Activated T-cell treated with anti-CD3 and anti-CD28 coated beads, Interleukin-2, amount 50 U/mL, for 4 hours (primary cell): ENCODE results near the gene ADARB1. TPM values are rescaled to one million over a fixed set of nuclear protein-coding genes. Genes with fewer than 3 reads are reported as not detected.

Experiments
- ATAC-seq, 2 donors: fragments of 200-7000 bp; cut with Tn5 transposase; one replicate each; pipeline ENCODE4 v1.10.0; 2021
- DNase-seq: peaks from one replicate; pipeline ENCODE4 v3.0.0-alpha.2; 2020
- H3K27me3 Mint-ChIP-seq: one replicate; pipeline ENCODE4 v1.8.0; 2021; ENCODE audit warnings: low read depth, mixed read lengths
- H3K36me3 Mint-ChIP-seq: one replicate; pipeline ENCODE4 v1.8.0; 2022; ENCODE audit warnings: mixed read lengths; ENCODE audit not compliant: insufficient read depth
- H3K4me1 Mint-ChIP-seq: one replicate; pipeline ENCODE4 v1.8.0; 2021; ENCODE audit warnings: low read depth, mixed read lengths
- H3K4me3 Mint-ChIP-seq: one replicate; pipeline ENCODE4 v1.8.0; 2021; ENCODE audit warnings: mild to moderate bottlenecking, moderate library complexity, mixed read lengths
- H3K9me3 Mint-ChIP-seq: one replicate; pipeline ENCODE4 v1.8.0; 2021; ENCODE audit warnings: mixed read lengths
- total RNA-seq, 3 donors: library from RNA; stranded (reverse); gene quantifications; one replicate each; pipeline ENCODE4 v1.2.1, GENCODE V29; 2021

Gene ADARB1
- total RNA-seq, 3 donors from 2014 or later = 28.1 to 32.9 (median 30.9) TPM

GRCh38 chr21:45200031-45200430 lies 125.7 kb downstream of the ADARB1 start:
- no peak overlapping the region for H3K4me3 Mint-ChIP-seq
- DNase-seq (no peak), ATAC-seq (no peak)
- H3K36me3 Mint-ChIP-seq = peaks cover 25% of the 10 kb centered on the region
- no peaks in the 10 kb centered on the region for H3K27me3 Mint-ChIP-seq
- peaks cover 6% of the 10 kb centered on the region for H3K4me1 Mint-ChIP-seq
- H3K9me3 Mint-ChIP-seq = no peaks in the 10 kb centered on the region

- H3K36me3 Mint-ChIP-seq = peaks cover 19% of the 10 kb centered on the region
- no peaks in the 10 kb centered on the region for H3K27me3 Mint-ChIP-seq
- no peak overlapping the region for H3K4me3 Mint-ChIP-seq
- H3K9me3 Mint-ChIP-seq = no peaks in the 10 kb centered on the region
- ATAC-seq (no peak), DNase-seq (no peak)
- H3K4me1 Mint-ChIP-seq = peaks cover 6% of the 10 kb centered on the region
These were observed 126.4 kb downstream of the ADARB1 start for GRCh38 chr21:45200581-45201296.

- H3K4me3 Mint-ChIP-seq = no peak overlapping the region
- no peaks in the 10 kb centered on the region for H3K27me3 Mint-ChIP-seq
- DNase-seq (no peak), ATAC-seq (no peak)
- H3K9me3 Mint-ChIP-seq = no peaks in the 10 kb centered on the region
- peaks cover 14% of the 10 kb centered on the region for H3K36me3 Mint-ChIP-seq
- H3K4me1 Mint-ChIP-seq = peaks cover 7% of the 10 kb centered on the region
These were observed 128.0 kb downstream of the ADARB1 start for GRCh38 chr21:45202344-45202743.

- H3K36me3 Mint-ChIP-seq = peaks cover 10% of the 10 kb centered on the region
- no peak for ATAC-seq
- H3K27me3 Mint-ChIP-seq = no peaks in the 10 kb centered on the region
- DNase-seq = no peak
- H3K9me3 Mint-ChIP-seq = no peaks in the 10 kb centered on the region
- no peak overlapping the region for H3K4me3 Mint-ChIP-seq
- peaks cover 8% of the 10 kb centered on the region for H3K4me1 Mint-ChIP-seq
These were observed 128.5 kb downstream of the ADARB1 start for GRCh38 chr21:45202889-45203288.

- no peaks in the 10 kb centered on the region for H3K27me3 Mint-ChIP-seq
- peaks cover 15% of the 10 kb centered on the region for H3K36me3 Mint-ChIP-seq
- ATAC-seq = no peak
- H3K4me3 Mint-ChIP-seq = no peak overlapping the region
- H3K9me3 Mint-ChIP-seq = no peaks in the 10 kb centered on the region
- peaks cover 18% of the 10 kb centered on the region for H3K4me1 Mint-ChIP-seq
- DNase-seq = no peak
These were observed 129.6 kb downstream of the ADARB1 start for GRCh38 chr21:45203983-45204382.

GRCh38 chr21:45204395-45204794 lies 130.0 kb downstream of the ADARB1 start:
- DNase-seq (no peak), ATAC-seq (no peak)
- peaks cover 20% of the 10 kb centered on the region for H3K4me1 Mint-ChIP-seq
- H3K27me3 Mint-ChIP-seq = no peaks in the 10 kb centered on the region
- H3K9me3 Mint-ChIP-seq = no peaks in the 10 kb centered on the region
- peaks cover 12% of the 10 kb centered on the region for H3K36me3 Mint-ChIP-seq
- H3K4me3 Mint-ChIP-seq = no peak overlapping the region

GRCh38 chr21:45207839-45208626 lies 133.7 kb downstream of the ADARB1 start:
- DNase-seq = no peak
- Mint-ChIP-seq H3K4me1 (peaks cover 17% of the 10 kb centered on the region), H3K36me3 (peaks cover 31% of the 10 kb centered on the region), H3K9me3 (no peaks in the 10 kb centered on the region), H3K4me3 (no peak overlapping the region), H3K27me3 (no peaks in the 10 kb centered on the region)
- no peak for ATAC-seq

GRCh38 chr21:45208627-45208951 lies 134.2 kb downstream of the ADARB1 start:
- DNase-seq = no peak
- ATAC-seq = peak; percentile 65 to 79
- Mint-ChIP-seq H3K27me3 (no peaks in the 10 kb centered on the region), H3K9me3 (no peaks in the 10 kb centered on the region), H3K36me3 (peaks cover 33% of the 10 kb centered on the region), H3K4me3 (no peak overlapping the region), H3K4me1 (peaks cover 17% of the 10 kb centered on the region)

- Mint-ChIP-seq H3K27me3 (no peaks in the 10 kb centered on the region), H3K4me1 (peaks cover 17% of the 10 kb centered on the region), H3K4me3 (no peak overlapping the region), H3K36me3 (peaks cover 38% of the 10 kb centered on the region), H3K9me3 (no peaks in the 10 kb centered on the region)
- ATAC-seq (no peak), DNase-seq (no peak)
These were observed 134.7 kb downstream of the ADARB1 start for GRCh38 chr21:45209046-45209445.

GRCh38 chr21:45209685-45210284 lies 135.4 kb downstream of the ADARB1 start:
- DNase-seq (no peak), ATAC-seq (no peak)
- peaks cover 17% of the 10 kb centered on the region for H3K4me1 Mint-ChIP-seq
- no peak overlapping the region for H3K4me3 Mint-ChIP-seq
- H3K27me3 Mint-ChIP-seq = no peaks in the 10 kb centered on the region
- peaks cover 36% of the 10 kb centered on the region for H3K36me3 Mint-ChIP-seq
- no peaks in the 10 kb centered on the region for H3K9me3 Mint-ChIP-seq

GRCh38 chr21:45210461-45210983 lies 136.1 kb downstream of the ADARB1 start:
- ATAC-seq = no peak

GRCh38 chr21:45211661-45212060 lies 137.3 kb downstream of the ADARB1 start:
- Mint-ChIP-seq H3K4me1 (peaks cover 17% of the 10 kb centered on the region), H3K36me3 (peaks cover 45% of the 10 kb centered on the region)

More at GRCh38 chr21:45210461-45210983, 136.1 kb downstream of the ADARB1 start:
- no peak for DNase-seq
- Mint-ChIP-seq H3K27me3 (no peaks in the 10 kb centered on the region), H3K4me3 (no peak overlapping the region), H3K9me3 (no peaks in the 10 kb centered on the region), H3K4me1 (peaks cover 17% of the 10 kb centered on the region), H3K36me3 (peaks cover 39% of the 10 kb centered on the region)

GRCh38 chr21:45213392-45213791 lies 139.0 kb downstream of the ADARB1 start:
- Mint-ChIP-seq H3K4me1 (peaks cover 10% of the 10 kb centered on the region), H3K9me3 (peaks cover 20% of the 10 kb centered on the region), H3K36me3 (peaks cover 54% of the 10 kb centered on the region), H3K4me3 (no peak overlapping the region), H3K27me3 (no peaks in the 10 kb centered on the region)
- ATAC-seq = no peak
- no peak for DNase-seq

More at GRCh38 chr21:45211661-45212060, 137.3 kb downstream of the ADARB1 start:
- Mint-ChIP-seq H3K27me3 (no peaks in the 10 kb centered on the region), H3K4me3 (no peak overlapping the region), H3K9me3 (peaks cover 3% of the 10 kb centered on the region)
- ATAC-seq = no peak
- DNase-seq = no peak

- Mint-ChIP-seq H3K4me3 (no peak overlapping the region), H3K4me1 (no peaks in the 10 kb centered on the region)
These were observed 140.8 kb downstream of the ADARB1 start for GRCh38 chr21:45215213-45215612.

More at GRCh38 chr21:45215213-45215612, 140.8 kb downstream of the ADARB1 start:
- H3K9me3 Mint-ChIP-seq = peaks cover 20% of the 10 kb centered on the region
- DNase-seq = no peak
- no peak for ATAC-seq
- no peaks in the 10 kb centered on the region for H3K27me3 Mint-ChIP-seq
- H3K36me3 Mint-ChIP-seq = peaks cover 49% of the 10 kb centered on the region
